Measurements from ENCODE around the gene HSPA6. TPM values are rescaled to one million over a fixed set of nuclear protein-coding genes. Genes with fewer than 3 reads are reported as not detected.
"Not testable (repeated sequence)": the region's sequence is repeated elsewhere in the genome, so short reads cannot be mapped to it uniquely, and the experiment has no call there.

The HSPA6 gene
- total RNA-seq, 1 experiment from 2014 or later: 0.44 TPM

DNA sequence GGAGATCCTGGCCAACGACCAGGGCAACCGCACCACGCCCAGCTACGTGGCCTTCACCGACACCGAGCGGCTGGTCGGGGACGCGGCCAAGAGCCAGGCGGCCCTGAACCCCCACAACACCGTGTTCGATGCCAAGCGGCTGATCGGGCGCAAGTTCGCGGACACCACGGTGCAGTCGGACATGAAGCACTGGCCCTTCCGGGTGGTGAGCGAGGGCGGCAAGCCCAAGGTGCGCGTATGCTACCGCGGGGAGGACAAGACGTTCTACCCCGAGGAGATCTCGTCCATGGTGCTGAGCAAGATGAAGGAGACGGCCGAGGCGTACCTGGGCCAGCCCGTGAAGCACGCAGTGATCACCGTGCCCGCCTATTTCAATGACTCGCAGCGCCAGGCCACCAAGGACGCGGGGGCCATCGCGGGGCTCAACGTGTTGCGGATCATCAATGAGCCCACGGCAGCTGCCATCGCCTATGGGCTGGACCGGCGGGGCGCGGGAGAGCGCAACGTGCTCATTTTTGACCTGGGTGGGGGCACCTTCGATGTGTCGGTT lies 477 bp downstream of the HSPA6 start:
- peak; percentile 82 for ATAC-seq
- intact Hi-C loops (cut with micrococcal nuclease; ENCODE audit: unreplicated experiment); H3K36me3 ChIP-seq (ENCODE audit: control insufficient read depth, insufficient read depth, low read length); CTCF ChIA-PET; POLR2A ChIA-PET; H3K27ac ChIP-seq (ENCODE audit: low read length); H3K4me1 ChIP-seq (ENCODE audit: control insufficient read depth, insufficient read depth, low read length); BruUV-seq (replicated peaks); H3K9me3 ChIP-seq (ENCODE audit: control insufficient read depth, insufficient read depth, low read depth, low read length); DNase-seq (ENCODE audit: low read depth, low spot score); H3K27me3 ChIP-seq (ENCODE audit: control insufficient read depth, insufficient read depth, low read length): not testable (repeated sequence)
- in situ Hi-C loops (cut with HindIII; ENCODE audit: low pct_unique_long_range_greater_than_20kb, low sequenced_read_pairs): loop anchor here (25.0 kb wide), 1 partner anchor 212 kb away; the partner anchor contains the start of gene DUSP12
- H3K4me3 ChIP-seq (ENCODE audit: low read depth in 2 of 2, low read length in 2 of 2): peak overlapping the region; percentile 46 to 72

DNA sequence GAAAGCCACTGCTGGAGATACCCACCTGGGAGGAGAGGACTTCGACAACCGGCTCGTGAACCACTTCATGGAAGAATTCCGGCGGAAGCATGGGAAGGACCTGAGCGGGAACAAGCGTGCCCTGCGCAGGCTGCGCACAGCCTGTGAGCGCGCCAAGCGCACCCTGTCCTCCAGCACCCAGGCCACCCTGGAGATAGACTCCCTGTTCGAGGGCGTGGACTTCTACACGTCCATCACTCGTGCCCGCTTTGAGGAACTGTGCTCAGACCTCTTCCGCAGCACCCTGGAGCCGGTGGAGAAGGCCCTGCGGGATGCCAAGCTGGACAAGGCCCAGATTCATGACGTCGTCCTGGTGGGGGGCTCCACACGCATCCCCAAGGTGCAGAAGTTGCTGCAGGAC lies 981 bp downstream of the HSPA6 start:
- CTCF ChIA-PET; BruUV-seq (replicated peaks); H3K36me3 ChIP-seq (ENCODE audit: control insufficient read depth, insufficient read depth, low read length); H3K27me3 ChIP-seq (ENCODE audit: control insufficient read depth, insufficient read depth, low read length); H3K4me1 ChIP-seq (ENCODE audit: control insufficient read depth, insufficient read depth, low read length); POLR2A ChIA-PET; DNase-seq (ENCODE audit: low read depth, low spot score); H3K9me3 ChIP-seq (ENCODE audit: control insufficient read depth, insufficient read depth, low read depth, low read length); ATAC-seq; H3K27ac ChIP-seq (ENCODE audit: low read length); intact Hi-C loops (cut with micrococcal nuclease; ENCODE audit: unreplicated experiment): not testable (repeated sequence)
- peak overlapping the region in 1 of 2 experiments; percentile 72; a peak in 2 of 4 replicates for H3K4me3 ChIP-seq (ENCODE audit: low read depth in 2 of 2, low read length in 2 of 2)
- in situ Hi-C loops (cut with HindIII; ENCODE audit: low pct_unique_long_range_greater_than_20kb, low sequenced_read_pairs): loop anchor here (25.0 kb wide), 1 partner anchor 212 kb away; the partner anchor contains the start of gene DUSP12

DNA sequence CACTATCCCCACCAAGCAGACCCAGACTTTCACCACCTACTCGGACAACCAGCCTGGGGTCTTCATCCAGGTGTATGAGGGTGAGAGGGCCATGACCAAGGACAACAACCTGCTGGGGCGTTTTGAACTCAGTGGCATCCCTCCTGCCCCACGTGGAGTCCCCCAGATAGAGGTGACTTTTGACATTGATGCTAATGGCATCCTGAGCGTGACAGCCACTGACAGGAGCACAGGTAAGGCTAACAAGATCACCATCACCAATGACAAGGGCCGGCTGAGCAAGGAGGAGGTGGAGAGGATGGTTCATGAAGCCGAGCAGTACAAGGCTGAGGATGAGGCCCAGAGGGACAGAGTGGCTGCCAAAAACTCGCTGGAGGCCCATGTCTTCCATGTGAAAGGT lies 1.6 kb downstream of the HSPA6 start:
- in situ Hi-C loops (cut with HindIII; ENCODE audit: low pct_unique_long_range_greater_than_20kb, low sequenced_read_pairs): loop anchor here (25.0 kb wide), 1 partner anchor 211 kb away; the partner anchor contains the start of gene DUSP12
- POLR2A ChIA-PET: not testable (repeated sequence)

DNA sequence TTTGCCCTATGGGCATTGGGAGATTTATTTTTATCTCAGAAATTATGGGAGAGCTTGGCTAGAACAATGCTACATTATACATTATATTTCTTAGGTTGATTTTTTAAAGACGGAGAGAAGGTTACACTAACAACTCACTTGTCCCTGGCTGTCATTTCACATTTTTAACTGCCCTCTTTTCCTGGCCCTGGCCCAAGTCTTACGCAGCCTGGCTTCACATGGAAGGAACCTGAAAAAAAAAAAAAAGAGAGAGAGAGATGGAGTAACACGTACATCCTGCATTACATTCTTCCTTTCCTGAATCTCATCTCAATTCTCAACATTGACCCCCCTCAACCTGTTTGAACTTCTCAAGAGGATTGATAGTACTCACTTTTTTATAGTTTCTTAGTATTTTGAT lies 4.2 kb downstream of the HSPA6 start:
- DNase-seq (ENCODE audit: low read depth, low spot score); CTCF ChIA-PET: not testable (repeated sequence)
- in situ Hi-C loops (cut with HindIII; ENCODE audit: low pct_unique_long_range_greater_than_20kb, low sequenced_read_pairs): loop anchor here (25.0 kb wide), 1 partner anchor 209 kb away; the partner anchor contains the start of gene DUSP12

More for the DNA sequence above, 1.6 kb downstream of the HSPA6 start:
- H3K4me3 ChIP-seq (ENCODE audit: low read depth in 2 of 2, low read length in 2 of 2); H3K27ac ChIP-seq (ENCODE audit: low read length); BruUV-seq (replicated peaks); DNase-seq (ENCODE audit: low read depth, low spot score); CTCF ChIA-PET; H3K36me3 ChIP-seq (ENCODE audit: control insufficient read depth, insufficient read depth, low read length); H3K9me3 ChIP-seq (ENCODE audit: control insufficient read depth, insufficient read depth, low read depth, low read length); ATAC-seq; intact Hi-C loops (cut with micrococcal nuclease; ENCODE audit: unreplicated experiment); H3K4me1 ChIP-seq (ENCODE audit: control insufficient read depth, insufficient read depth, low read length); H3K27me3 ChIP-seq (ENCODE audit: control insufficient read depth, insufficient read depth, low read length): not testable (repeated sequence)

DNA sequence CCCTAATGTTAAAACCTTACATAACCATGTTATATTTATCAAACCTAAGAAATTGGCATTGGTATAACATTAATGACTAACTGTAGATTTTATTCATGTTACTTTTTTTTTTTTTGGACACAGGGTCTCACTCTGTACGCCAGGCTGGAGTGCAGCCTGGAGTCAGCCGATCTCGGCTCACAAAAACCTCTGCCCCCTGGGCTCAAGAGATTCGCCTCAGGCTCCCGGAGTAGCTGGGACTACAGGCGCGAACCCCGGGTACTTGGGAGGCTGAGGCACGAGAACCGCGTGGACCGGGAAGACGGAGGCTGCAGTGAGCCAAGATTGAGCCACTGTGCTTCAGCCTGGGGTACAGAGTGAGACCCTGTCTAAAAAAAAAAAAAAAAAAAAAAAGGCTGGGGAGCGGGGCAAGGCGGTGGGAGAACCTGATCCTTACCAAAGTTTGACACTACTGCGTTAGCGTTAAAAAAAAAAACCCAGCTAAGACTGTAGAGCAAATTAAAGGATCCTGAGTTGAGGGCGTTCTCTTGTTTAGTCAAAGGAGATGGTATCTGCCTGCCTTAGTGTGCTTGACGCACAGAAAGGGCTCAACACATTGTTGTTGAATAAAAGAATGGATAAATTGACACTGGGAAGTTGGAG lies 5.2 kb downstream of the HSPA6 start:
- H3K27me3 ChIP-seq (ENCODE audit: control insufficient read depth, insufficient read depth, low read length); H3K27ac ChIP-seq (ENCODE audit: low read length); DNase-seq (ENCODE audit: low read depth, low spot score); CTCF ChIA-PET; BruUV-seq (replicated peaks); H3K36me3 ChIP-seq (ENCODE audit: control insufficient read depth, insufficient read depth, low read length); H3K9me3 ChIP-seq (ENCODE audit: control insufficient read depth, insufficient read depth, low read depth, low read length): not testable (repeated sequence)
- ATAC-seq: 0 out of 2 replicates have a peak, but pooled peaks have one; percentile 1
- POLR2A ChIA-PET: interaction anchor here (0.6 kb wide), 1 partner anchor 16 kb away, joined by 6 read pairs; no protein-coding TSS in a partner anchor
- peak overlapping the region; percentile 62 to 71 for H3K4me3 ChIP-seq (ENCODE audit: low read depth in 2 of 2, low read length in 2 of 2)
- peaks cover 13% of the 10 kb centered on the region for H3K4me1 ChIP-seq (ENCODE audit: control insufficient read depth, insufficient read depth, low read length)
- intact Hi-C loops (cut with micrococcal nuclease; ENCODE audit: unreplicated experiment) (loop anchor here (10.0 kb wide), 1 partner anchor 215 kb away; the partner anchor contains the start of gene DUSP12), in situ Hi-C loops (cut with HindIII; ENCODE audit: low pct_unique_long_range_greater_than_20kb, low sequenced_read_pairs) (loop anchor here (25.0 kb wide), 1 partner anchor 208 kb away; the partner anchor contains the start of gene DUSP12)

More for the DNA sequence above, 4.2 kb downstream of the HSPA6 start:
- ATAC-seq; H3K27ac ChIP-seq (ENCODE audit: low read length); POLR2A ChIA-PET; H3K4me3 ChIP-seq (ENCODE audit: low read depth in 2 of 2, low read length in 2 of 2); BruUV-seq (replicated peaks); H3K27me3 ChIP-seq (ENCODE audit: control insufficient read depth, insufficient read depth, low read length); H3K9me3 ChIP-seq (ENCODE audit: control insufficient read depth, insufficient read depth, low read depth, low read length); H3K36me3 ChIP-seq (ENCODE audit: control insufficient read depth, insufficient read depth, low read length); intact Hi-C loops (cut with micrococcal nuclease; ENCODE audit: unreplicated experiment): not testable (repeated sequence)
- peaks cover 13% of the 10 kb centered on the region for H3K4me1 ChIP-seq (ENCODE audit: control insufficient read depth, insufficient read depth, low read length)

DNA sequence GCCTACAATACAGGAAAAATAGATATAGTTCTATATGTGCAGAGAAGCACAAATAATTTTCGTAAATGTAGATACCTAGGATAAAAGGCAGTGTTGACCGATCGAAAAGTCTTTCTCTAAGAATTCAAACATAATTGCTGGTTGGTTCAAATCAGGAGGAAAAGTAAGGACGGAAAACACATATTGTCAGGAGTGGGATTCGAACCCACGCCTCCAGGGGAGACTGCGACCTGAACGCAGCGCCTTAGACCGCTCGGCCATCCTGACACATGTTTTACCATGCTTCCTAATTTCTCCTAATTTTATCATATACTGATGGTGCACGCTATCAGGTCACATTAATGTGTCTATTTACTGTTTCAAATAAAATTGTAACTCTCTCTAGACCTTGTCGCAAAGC lies 5.8 kb downstream of the HSPA6 start:
- intact Hi-C loops (cut with micrococcal nuclease; ENCODE audit: unreplicated experiment) (loop anchor here (10.0 kb wide), 1 partner anchor 215 kb away; the partner anchor contains the start of gene DUSP12), in situ Hi-C loops (cut with HindIII; ENCODE audit: low pct_unique_long_range_greater_than_20kb, low sequenced_read_pairs) (loop anchor here (25.0 kb wide), 1 partner anchor 207 kb away; the partner anchor contains the start of gene DUSP12)
- BruUV-seq (replicated peaks); CTCF ChIA-PET; H3K36me3 ChIP-seq (ENCODE audit: control insufficient read depth, insufficient read depth, low read length); H3K27me3 ChIP-seq (ENCODE audit: control insufficient read depth, insufficient read depth, low read length); H3K9me3 ChIP-seq (ENCODE audit: control insufficient read depth, insufficient read depth, low read depth, low read length); DNase-seq (ENCODE audit: low read depth, low spot score): not testable (repeated sequence)
- peak overlapping the region; percentile 78; the same call in 1 of the 2 replicates for H3K27ac ChIP-seq (ENCODE audit: low read length)
- POLR2A ChIA-PET: interaction anchor here (0.6 kb wide), 2 partner anchors 8 to 15 kb away, joined by 3 to 6 read pairs; no protein-coding TSS in a partner anchor
- peak overlapping the region; percentile 62 to 71 for H3K4me3 ChIP-seq (ENCODE audit: low read depth in 2 of 2, low read length in 2 of 2)
- H3K4me1 ChIP-seq (ENCODE audit: control insufficient read depth, insufficient read depth, low read length): peaks cover 13% of the 10 kb centered on the region
- ATAC-seq: peak; percentile 82

Data from Panc1 (cell line).